K562 (cell line): ENCODE data around the gene TMEM53. TPM values are rescaled to one million over a fixed set of nuclear protein-coding genes. Genes with fewer than 3 reads are reported as not detected.
A peak's percentile ranks its signal among the peaks of the same experiment; 100 is the strongest.

Experiments used
- ATF3 ChIP-seq, 2 experiments: fragments of 450-650 bp in 1 of 2; sonication (generic) in 1 of 2; formaldehyde crosslinking in 1 of 2; IDR thresholded peaks in 1 of 2; conservative IDR thresholded peaks in 1 of 2; 2 replicates each; pipeline versions ENCODE4 v1.6.1 to v1.8.1; 2016 to 2023; ENCODE audit warnings: mild to moderate bottlenecking in 2 of 2, moderate library complexity in 2 of 2, inconsistent platforms in 1 of 2, missing genetic modification reagents in 1 of 2
- BMI1 ChIP-seq: fragments of 150-350 bp; IDR thresholded peaks from 2 replicates; pipeline ENCODE4 v1.6.1; 2014; ENCODE audit warnings: low read length
- CUX1 ChIP-seq: fragments of 200-800 bp; sonication (Bioruptor generic); IDR thresholded peaks from 2 replicates; pipeline ENCODE4 v1.6.1; 2016; ENCODE audit warnings: missing genetic modification characterization, missing compliant biosample characterization
- ETV5 ChIP-seq: sonication (generic); formaldehyde crosslinking; IDR thresholded peaks from 2 replicates; pipeline ENCODE4 v1.4.0; 2020; ENCODE audit warnings: low read depth, mild to moderate bottlenecking, missing genetic modification reagents
- HNRNPH1 ChIP-seq: fragments of 200-400 bp; formaldehyde crosslinking; optimal IDR thresholded peaks from 2 replicates; pipeline ENCODE3; 2017; ENCODE audit warnings: low read depth, mild to moderate bottlenecking, low read length, moderate library complexity
- MAFG ChIP-seq: fragments of 450-650 bp; conservative IDR thresholded peaks from 2 replicates; pipeline ENCODE4 v1.6.1; 2016; ENCODE audit warnings: missing genetic modification characterization, missing compliant biosample characterization
- MIER1 ChIP-seq: fragments of 450-650 bp; IDR thresholded peaks from 2 replicates; pipeline ENCODE4 v1.6.1; 2016; ENCODE audit warnings: antibody characterized with exemption, mild to moderate bottlenecking, low read depth
- NELFE ChIP-seq: IDR thresholded peaks from 2 replicates; pipeline ENCODE4 v1.6.1; 2011; ENCODE audit warnings: mild to moderate bottlenecking; ENCODE audit not compliant: insufficient read depth, insufficient read length
- NUFIP1 ChIP-seq: fragments of 450-650 bp; IDR thresholded peaks from 2 replicates; pipeline ENCODE4 v1.6.1; 2018; ENCODE audit not compliant: partially characterized antibody
- OTX1 ChIP-seq: fragments of 450-650 bp; formaldehyde crosslinking; IDR thresholded peaks from 2 replicates; pipeline ENCODE4 v1.4.0; 2022; ENCODE audit warnings: mild to moderate bottlenecking
- PRPF4 ChIP-seq: fragments of 200-400 bp; formaldehyde crosslinking; IDR thresholded peaks from one replicate; pipeline ENCODE4 v1.6.1; 2017; ENCODE audit warnings: low read length, low read depth, mild to moderate bottlenecking; ENCODE audit not compliant: insufficient read depth, poor library complexity, severe bottlenecking
- PTTG1 ChIP-seq: fragments of 450-650 bp; IDR thresholded peaks from 2 replicates; pipeline ENCODE4 v1.6.1; 2016; ENCODE audit warnings: low read depth, mild to moderate bottlenecking, missing genetic modification characterization, missing compliant biosample characterization
- RBM39 ChIP-seq: fragments of 200-400 bp; formaldehyde crosslinking; optimal IDR thresholded peaks from 2 replicates; pipeline ENCODE3; 2018; ENCODE audit warnings: low read depth, low read length
- SMARCA4 ChIP-seq: fragments of 450-650 bp; IDR thresholded peaks from 2 replicates; pipeline ENCODE4 v1.6.1; 2016
- TEAD4 ChIP-seq, 2 experiments: sonication (generic) in 1 of 2; formaldehyde crosslinking in 1 of 2; IDR thresholded peaks; 2 replicates each; pipeline versions ENCODE4 v1.6.1 to v1.8.0; 2012 to 2022; ENCODE audit warnings: borderline replicate concordance in 1 of 2, inconsistent platforms in 1 of 2, low read length in 1 of 2, mild to moderate bottlenecking in 1 of 2, missing genetic modification reagents in 1 of 2
- THRAP3 ChIP-seq: fragments of 450-650 bp; IDR thresholded peaks from 2 replicates; pipeline ENCODE4 v1.6.1; 2016; ENCODE audit warnings: mild to moderate bottlenecking, inconsistent platforms, borderline replicate concordance
- TOE1 ChIP-seq, 2 experiments: fragments of 450-650 bp in 1 of 2; sonication (generic) in 1 of 2; formaldehyde crosslinking in 1 of 2; IDR thresholded peaks; 2 replicates each; pipeline versions ENCODE4 v1.7.1 to v1.8.0; 2016 to 2022; ENCODE audit warnings: borderline replicate concordance in 2 of 2, mild to moderate bottlenecking in 2 of 2, antibody characterized with exemption in 1 of 2, inconsistent platforms in 1 of 2, low read depth in 1 of 2, missing genetic modification reagents in 1 of 2, moderate library complexity in 1 of 2
- ZNF175 ChIP-seq: fragments of 200-800 bp; sonication (Bioruptor generic); IDR thresholded peaks from 2 replicates; pipeline ENCODE4 v1.6.1; 2016; ENCODE audit warnings: low read depth, mild to moderate bottlenecking, missing genetic modification characterization, missing compliant biosample characterization
- ZNF232 ChIP-seq: sonication (generic); formaldehyde crosslinking; IDR thresholded peaks from 2 replicates; pipeline ENCODE4 v1.8.0; 2022; ENCODE audit warnings: mild to moderate bottlenecking, missing genetic modification reagents
- ZNF41 ChIP-seq: fragments of 250-450 bp; sonication (Bioruptor Pico); conservative IDR thresholded peaks from 2 replicates; pipeline ENCODE4 v1.4.0; 2020; ENCODE audit warnings: mild to moderate bottlenecking
- polyA plus RNA-seq, 8 experiments: library from polyadenylated mRNA; depleted of rRNA in 4 of 8; stranded (reverse) in 5 of 8; unstranded in 3 of 8; fragments of >200 nt; fragmentation: Nextera tagmentation in 2 of 8; fragmentation: Illumina TruSeq in 1 of 8; extraction: Ambion mirVana in 2 of 8; extraction: Trizol in 1 of 8; gene quantifications; 2 replicates each; pipeline versions ENCODE4 v1.2.1 to v1.2.3, GENCODE V29; 2011 to 2014; ENCODE audit warnings: inconsistent platforms in 1 of 8, missing spikeins in 1 of 8
- total RNA-seq, 7 experiments: library from RNA; depleted of rRNA in 6 of 7; stranded (reverse); fragments of >200 nt in 6 of 7; fragmentation: Illumina TruSeq in 2 of 7; extraction: Trizol in 2 of 7; gene quantifications; 2 replicates each; pipeline versions ENCODE4 v1.2.1 to v1.2.3, GENCODE V29; 2011 to 2021; ENCODE audit warnings: low replicate concordance in 1 of 7

TMEM53 gene
- total and polyA plus RNA-seq, 9 of the 15 experiments (the other 6 are each of a cell fraction or from before 2014, with no cell fraction given): 0.23 to 3.7 (median 2.0) TPM

- peak; percentile 68; the same call in 1 of the 2 replicates for TF ChIP-seq CUX1
- peak; percentile 97 for TF ChIP-seq ZNF41 (CRISPR knock-in tag)
- TF ChIP-seq ZNF232: peak; percentile 92
- TF ChIP-seq NUFIP1: peak; percentile 100
- peak; percentile 97 for TF ChIP-seq TEAD4 (IDR thresholded peaks at IDR 0.05; ENCODE audit: low read length)
- TF ChIP-seq TEAD4 (CRISPR knock-in tag; IDR thresholded peaks at IDR 0.05; ENCODE audit: borderline replicate concordance): no peak
- peak; percentile 87 for TF ChIP-seq NELFE
- TF ChIP-seq ETV5: peak; percentile 85; the same call in 1 of the 2 replicates
- no peak for TF ChIP-seq THRAP3
- peak; percentile 100 for TF ChIP-seq OTX1 (CRISPR knock-in tag)
- TF ChIP-seq TOE1 (IDR thresholded peaks at IDR 0.05; ENCODE audit: borderline replicate concordance): peak; percentile 92
- peak; percentile 99; the same call in 1 of the 2 replicates for TF ChIP-seq TOE1 (CRISPR knock-in tag; IDR thresholded peaks at IDR 0.05; ENCODE audit: borderline replicate concordance, low read depth)
- no peak for TF ChIP-seq PTTG1
- TF ChIP-seq ZNF175 (CRISPR knock-in tag): peak; percentile 97
- TF ChIP-seq MIER1: no peak
- peak; percentile 79 for TF ChIP-seq BMI1
- peak; percentile 85 for TF ChIP-seq PRPF4
- TF ChIP-seq MAFG (tag): no peak; the same call in 1 of the 2 replicates
- TF ChIP-seq SMARCA4: no peak; the same call in none of the 2 replicates
- peak; percentile 38; the same call in 1 of the 2 replicates for TF ChIP-seq ATF3 (IDR thresholded peaks at IDR 0.05)
- peak; percentile 93 for TF ChIP-seq ATF3 (CRISPR knock-in tag; conservative IDR thresholded peaks at IDR 0.05)
- TF ChIP-seq RBM39: peak; percentile 100
- TF ChIP-seq HNRNPH1: peak; percentile 93
Observed at GRCh38 chr1:44721485-44722361, 47.4 kb upstream of the TMEM53 start (continued).
